Neural progenitor cell (in vitro differentiated cells): ENCODE results near the gene DCAF8. TPM values are rescaled to one million over a fixed set of nuclear protein-coding genes. Genes with fewer than 3 reads are reported as not detected.
A peak's percentile ranks its signal among the peaks of the same experiment; 100 is the strongest.

Experiments used
- DNase-seq: peaks from one replicate; pipeline ENCODE4 v3.0.0-alpha.2; 2016; ENCODE audit warnings: low spot score
- H2AFZ ChIP-seq: fragments of 200-600 bp; sonication (generic); replicated peaks from 2 replicates; pipeline ENCODE4 v1.6.1; 2016; ENCODE audit warnings: antibody characterized with exemption
- H3F3A ChIP-seq: fragments of 200-600 bp; sonication (generic); 2 replicates; pipeline ENCODE4 v1.6.1; 2016; ENCODE audit warnings: antibody characterized with exemption, low read depth
- H3K27ac ChIP-seq: fragments of 200-600 bp; sonication (generic); 2 replicates; pipeline ENCODE4 v1.5.1; 2016; ENCODE audit warnings: mild to moderate bottlenecking
- H3K27me3 ChIP-seq: fragments of 200-600 bp; sonication (generic); 2 replicates; pipeline ENCODE4 v1.6.1; 2016; ENCODE audit warnings: mild to moderate bottlenecking, moderate library complexity
- H3K36me3 ChIP-seq: fragments of 200-600 bp; sonication (generic); 2 replicates; pipeline ENCODE4 v1.5.1; 2016
- H3K4me1 ChIP-seq: fragments of 200-600 bp; sonication (generic); 2 replicates; pipeline ENCODE4 v1.6.1; 2016; ENCODE audit warnings: mixed run types
- H3K4me2 ChIP-seq: fragments of 200-600 bp; sonication (generic); 2 replicates; pipeline ENCODE4 v1.6.1; 2016
- H3K4me3 ChIP-seq: fragments of 200-600 bp; sonication (generic); 2 replicates; pipeline ENCODE4 v1.5.1; 2016
- H3K79me2 ChIP-seq: fragments of 200-600 bp; sonication (generic); 2 replicates; pipeline ENCODE4 v1.6.1; 2016; ENCODE audit warnings: low read depth
- H3K9ac ChIP-seq: fragments of 200-600 bp; sonication (generic); 2 replicates; pipeline ENCODE4 v1.6.1; 2016
- H3K9me3 ChIP-seq: fragments of 200-600 bp; sonication (generic); 2 replicates; pipeline ENCODE4 v1.5.1; 2016; ENCODE audit warnings: low read depth
- H4K20me1 ChIP-seq: fragments of 200-600 bp; sonication (generic); 2 replicates; pipeline ENCODE4 v1.6.1; 2016; ENCODE audit warnings: low read depth
- H3K27ac Mint-ChIP-seq: 3 replicates; pipeline ENCODE4 v1.8.0; 2021; ENCODE audit warnings: mixed read lengths
- H3K27me3 Mint-ChIP-seq: 2 replicates; pipeline ENCODE4 v1.8.0; 2022; ENCODE audit warnings: low read depth, mild to moderate bottlenecking, inconsistent platforms, moderate library complexity, mixed read lengths; ENCODE audit not compliant: insufficient read depth
- H3K36me3 Mint-ChIP-seq: 3 replicates; pipeline ENCODE4 v1.8.0; 2021; ENCODE audit warnings: mixed read lengths
- H3K4me1 Mint-ChIP-seq: 3 replicates; pipeline ENCODE4 v1.8.0; 2021; ENCODE audit warnings: mixed read lengths
- H3K4me3 Mint-ChIP-seq: 3 replicates; pipeline ENCODE4 v1.8.0; 2021; ENCODE audit warnings: mild to moderate bottlenecking, moderate library complexity, mixed read lengths
- H3K9me3 Mint-ChIP-seq: 3 replicates; pipeline ENCODE4 v1.8.0; 2020; ENCODE audit warnings: mixed read lengths
- CTCF ChIP-seq: fragments of 200-600 bp; sonication (generic); IDR thresholded peaks from 2 replicates; pipeline ENCODE4 v1.5.1; 2017; ENCODE audit warnings: antibody characterized with exemption, mild to moderate bottlenecking
- EZH2 ChIP-seq: fragments of 200-600 bp; sonication (generic); IDR thresholded peaks from 2 replicates; pipeline ENCODE4 v1.6.1; 2017; ENCODE audit warnings: antibody characterized with exemption, mild to moderate bottlenecking, moderate library complexity
- EZH2phosphoT487 ChIP-seq: fragments of 200-600 bp; sonication (generic); IDR thresholded peaks from 2 replicates; pipeline ENCODE4 v1.6.1; 2017; ENCODE audit warnings: antibody characterized with exemption
- total RNA-seq: library from RNA; depleted of rRNA; stranded (reverse); fragments of >200 nt; gene quantifications from 2 replicates; pipeline ENCODE4 v1.2.3, GENCODE V29; 2015; ENCODE audit warnings: low replicate concordance

Gene DCAF8
- total RNA-seq, 1 donor from 2014 or later: 105 TPM

GRCh38 chr1:160257411-160258015 is 4.8 kb downstream of the DCAF8 start:
- no peaks in the 10 kb centered on the region for H3K36me3 ChIP-seq
- H4K20me1 ChIP-seq: peaks cover 33% of the 10 kb centered on the region
- H3K4me1 ChIP-seq: peaks cover 21% of the 10 kb centered on the region
- H3K27ac ChIP-seq: peak overlapping the region; percentile 8
- no peak for TF ChIP-seq EZH2phosphoT487
- TF ChIP-seq CTCF: no peak
- H3K27ac Mint-ChIP-seq: no peak overlapping the region
- no peak overlapping the region for H3K4me3 Mint-ChIP-seq
- no peak overlapping the region for H3K4me3 ChIP-seq
- no peaks in the 10 kb centered on the region for H3K27me3 ChIP-seq
- H3K9ac ChIP-seq: no peak overlapping the region
- DNase-seq: peak; percentile 34
- H3K9me3 ChIP-seq: no peaks in the 10 kb centered on the region
- no peak overlapping the region for H3K4me2 ChIP-seq
- peaks cover 33% of the 10 kb centered on the region for H3K4me1 Mint-ChIP-seq
- H3K36me3 Mint-ChIP-seq: peaks cover 7% of the 10 kb centered on the region
- H3K9me3 Mint-ChIP-seq: no peaks in the 10 kb centered on the region
- H2AFZ ChIP-seq: no peak overlapping the region
- H3K27me3 Mint-ChIP-seq: peaks cover 6% of the 10 kb centered on the region
- peaks cover 86% of the 10 kb centered on the region for H3K79me2 ChIP-seq
- H3F3A ChIP-seq: peaks cover 24% of the 10 kb centered on the region

GRCh38 chr1:160256396-160257046 is 5.8 kb downstream of the DCAF8 start:
- no peak for TF ChIP-seq EZH2
- no peak for TF ChIP-seq CTCF
- no peak for TF ChIP-seq EZH2phosphoT487
- Mint-ChIP-seq H3K27me3 (peaks cover 6% of the 10 kb centered on the region), H3K9me3 (no peaks in the 10 kb centered on the region), H3K4me1 (peaks cover 34% of the 10 kb centered on the region), H3K36me3 (peaks cover 7% of the 10 kb centered on the region), H3K4me3 (no peak overlapping the region), H3K27ac (no peak overlapping the region)
- H3K4me1 ChIP-seq: peaks cover 21% of the 10 kb centered on the region
- peaks cover 24% of the 10 kb centered on the region for H3F3A ChIP-seq
- no peak overlapping the region for H2AFZ ChIP-seq
- H3K36me3 ChIP-seq: no peaks in the 10 kb centered on the region
- no peak overlapping the region for H3K9ac ChIP-seq
- DNase-seq: no peak
- peaks cover 89% of the 10 kb centered on the region for H3K79me2 ChIP-seq
- no peak overlapping the region for H3K4me3 ChIP-seq
- H4K20me1 ChIP-seq: peaks cover 42% of the 10 kb centered on the region
- H3K4me2 ChIP-seq: no peak overlapping the region
- no peaks in the 10 kb centered on the region for H3K27me3 ChIP-seq
- no peak overlapping the region for H3K27ac ChIP-seq
- H3K9me3 ChIP-seq: no peaks in the 10 kb centered on the region

- no peaks in the 10 kb centered on the region for H3K9me3 Mint-ChIP-seq
- H3K4me3 Mint-ChIP-seq: no peak overlapping the region
- H2AFZ ChIP-seq: no peak overlapping the region
- peaks cover 15% of the 10 kb centered on the region for H3K4me1 ChIP-seq
- H4K20me1 ChIP-seq: peaks cover 48% of the 10 kb centered on the region
- no peak overlapping the region for H3K27ac ChIP-seq
- no peak overlapping the region for H3K4me2 ChIP-seq
- DNase-seq: no peak
- TF ChIP-seq EZH2phosphoT487 (no peak), EZH2 (no peak), CTCF (no peak)
- no peaks in the 10 kb centered on the region for H3K9me3 ChIP-seq
- no peak overlapping the region for H3K9ac ChIP-seq
- H3K27me3 Mint-ChIP-seq: peaks cover 4% of the 10 kb centered on the region
- peaks cover 7% of the 10 kb centered on the region for H3K36me3 Mint-ChIP-seq
- H3K4me1 Mint-ChIP-seq: peaks cover 28% of the 10 kb centered on the region
- no peak overlapping the region for H3K4me3 ChIP-seq
- peaks cover 89% of the 10 kb centered on the region for H3K79me2 ChIP-seq
- no peaks in the 10 kb centered on the region for H3K36me3 ChIP-seq
- peaks cover 22% of the 10 kb centered on the region for H3F3A ChIP-seq
- no peak overlapping the region for H3K27ac Mint-ChIP-seq
- no peaks in the 10 kb centered on the region for H3K27me3 ChIP-seq
These were observed 6.5 kb downstream of the DCAF8 start for GRCh38 chr1:160255781-160256300.
